Keratinocyte (primary cell): Measurements from ENCODE around the gene DNAJC19. TPM values are rescaled to one million over a fixed set of nuclear protein-coding genes. Genes with fewer than 3 reads are reported as not detected.

ENCODE experiments used
- DNase-seq: peaks from one replicate; pipeline ENCODE4 v3.0.0-alpha.2; 2011; ENCODE audit warnings: low read depth, missing footprints, low spot score
- FAIRE-seq: peaks from 2 replicates; lab custom pipeline; 2011; peaks lifted over from hg19 to GRCh38; lab: Jason Lieb, UNC
- H2AFZ ChIP-seq: 2 replicates; pipeline ENCODE4 v1.6.0; 2012; ENCODE audit warnings: low read length, control low read depth, inconsistent platforms; ENCODE audit not compliant: control insufficient read depth
- H3K27ac ChIP-seq: 2 replicates; pipeline ENCODE4 v1.5.1; 2011; ENCODE audit warnings: low read length; ENCODE audit not compliant: control insufficient read depth, insufficient read depth
- H3K27me3 ChIP-seq: 3 replicates; pipeline ENCODE4 v1.6.0; 2011; ENCODE audit warnings: low read length; ENCODE audit not compliant: control insufficient read depth, insufficient read depth; ENCODE audit errors: extremely low read depth
- H3K36me3 ChIP-seq, 2 experiments: 2 replicates in 1 of 2; 3 replicates in 1 of 2; pipeline ENCODE4 v1.5.1; 2011; ENCODE audit warnings: low read length in 2 of 2, mild to moderate bottlenecking in 1 of 2; ENCODE audit not compliant: control insufficient read depth in 2 of 2, insufficient read depth in 2 of 2; ENCODE audit errors: extremely low read depth in 1 of 2
- H3K4me1 ChIP-seq: 3 replicates; pipeline ENCODE4 v1.5.1; 2011; ENCODE audit warnings: low read length; ENCODE audit not compliant: control insufficient read depth, insufficient read depth; ENCODE audit errors: extremely low read depth
- H3K4me2 ChIP-seq: 3 replicates; pipeline ENCODE4 v1.6.0; 2011; ENCODE audit warnings: low read depth, low read length; ENCODE audit not compliant: control insufficient read depth, insufficient read depth; ENCODE audit errors: extremely low read depth
- H3K4me3 ChIP-seq, 3 experiments: fragments of 200-600 bp in 1 of 3; sonication (generic) in 1 of 3; 2 replicates in 2 of 3; 3 replicates in 1 of 3; pipeline ENCODE4 v1.5.1; 2011 to 2016; ENCODE audit warnings: low read length in 3 of 3, mild to moderate bottlenecking in 3 of 3, control low read depth in 2 of 3, inconsistent platforms in 1 of 3, low read depth in 1 of 3, mixed read lengths in 1 of 3, mixed run types in 1 of 3, moderate library complexity in 1 of 3; ENCODE audit not compliant: control insufficient read depth in 2 of 3, insufficient read depth in 2 of 3; ENCODE audit errors: extremely low read depth in 1 of 3
- H3K79me2 ChIP-seq: 2 replicates; pipeline ENCODE4 v1.6.0; 2012; ENCODE audit warnings: low read length; ENCODE audit not compliant: control insufficient read depth, insufficient read depth
- H3K9ac ChIP-seq: 3 replicates; pipeline ENCODE4 v1.6.0; 2011; ENCODE audit warnings: low read length; ENCODE audit not compliant: control insufficient read depth, insufficient read depth; ENCODE audit errors: extremely low read depth
- H3K9me1 ChIP-seq: 3 replicates; pipeline ENCODE4 v1.6.0; 2011; ENCODE audit warnings: low read length; ENCODE audit not compliant: control insufficient read depth, insufficient read depth; ENCODE audit errors: extremely low read depth
- H3K9me3 ChIP-seq: 2 replicates; pipeline ENCODE4 v1.5.1; 2012; ENCODE audit warnings: low read depth, low read length; ENCODE audit not compliant: control insufficient read depth
- H4K20me1 ChIP-seq: 3 replicates; pipeline ENCODE4 v1.6.0; 2011; ENCODE audit warnings: low read length; ENCODE audit not compliant: control insufficient read depth, insufficient read depth; ENCODE audit errors: extremely low read depth
- CTCF ChIP-seq, 3 experiments: IDR thresholded peaks in 1 of 3; conservative IDR thresholded peaks in 1 of 3; optimal IDR thresholded peaks in 1 of 3; 2 replicates in 2 of 3; 3 replicates in 1 of 3; pipeline versions ENCODE3 to v1.5.1; 2011; ENCODE audit warnings: low read length in 3 of 3, mild to moderate bottlenecking in 3 of 3, moderate library complexity in 2 of 3, control low read depth in 1 of 3, inconsistent platforms in 1 of 3; ENCODE audit not compliant: insufficient read depth in 2 of 3; ENCODE audit errors: extremely low read depth in 1 of 3
- EZH2 ChIP-seq: IDR thresholded peaks from one replicate; pipeline ENCODE4 v1.6.1; 2012; ENCODE audit warnings: inconsistent platforms, mild to moderate bottlenecking, low read length, moderate library complexity
- dilution Hi-C: fragments of 300-500 bp; cut with MboI; formaldehyde crosslinking; loops from one replicate; pipeline ENCODE4 v1.7.0; 2020; ENCODE audit warnings: low sequenced_read_pairs; ENCODE audit not compliant: extremely low pct_ligation_motif_present
- polyA plus RNA-seq, 5 experiments: library from polyadenylated mRNA; depleted of rRNA in 3 of 5; stranded (reverse) in 3 of 5; stranded (forward) in 1 of 5; unstranded in 1 of 5; fragments of >200 nt; gene quantifications; 1 replicate in 1 of 5; 2 replicates in 3 of 5; 3 replicates in 1 of 5; pipeline versions ENCODE4 v1.2.1 to v1.2.3, GENCODE V29; 2011 to 2012; ENCODE audit warnings: missing spikeins in 2 of 5, low read depth in 1 of 5, low replicate concordance in 1 of 5

The DNAJC19 gene
- polyA plus RNA-seq, 1 donor (not counting 4 experiments of a cell fraction or from before 2014, with no cell fraction given) = 40.6 TPM

GRCh38 chr3:180970931-180971330 lies 18.6 kb downstream of the DNAJC19 start:
- FAIRE-seq (no peak), DNase-seq (no peak)
- Histone ChIP-seq H3K27me3 (no peaks in the 10 kb centered on the region), H3K4me3 (no peak overlapping the region), H3K9ac (no peak overlapping the region), H3K36me3 (peaks cover 5 to 7% of the 10 kb centered on the region in 2 experiments), H3K79me2 (peaks cover 1% of the 10 kb centered on the region), H2AFZ (no peak overlapping the region), H3K27ac (no peak overlapping the region), H4K20me1 (no peaks in the 10 kb centered on the region), H3K9me3 (no peaks in the 10 kb centered on the region), H3K4me2 (no peak overlapping the region), H3K9me1 (no peaks in the 10 kb centered on the region), H3K4me1 (no peaks in the 10 kb centered on the region)
- TF ChIP-seq EZH2 (no peak), CTCF (optimal IDR thresholded peaks at IDR 0.05 in 1 of 3, IDR thresholded peaks at IDR 0.05 in 1 of 3, conservative IDR thresholded peaks at IDR 0.05 in 1 of 3; ENCODE audit: extremely low read depth in 1 of 3, insufficient read depth in 2 of 3, low read length in 3 of 3) (no peak)
- dilution Hi-C loops = no loop called here

GRCh38 chr3:180962530-180962929 lies 27.0 kb downstream of the DNAJC19 start:
- H4K20me1 ChIP-seq = no peaks in the 10 kb centered on the region
- H3K36me3 ChIP-seq = peaks cover 10 to 20% of the 10 kb centered on the region in 2 experiments
- H2AFZ ChIP-seq = no peak overlapping the region
- no peak overlapping the region for H3K4me2 ChIP-seq
- H3K79me2 ChIP-seq = no peaks in the 10 kb centered on the region
- no peaks in the 10 kb centered on the region for H3K9me1 ChIP-seq
- FAIRE-seq (no peak), DNase-seq (no peak)
- H3K9ac ChIP-seq = no peak overlapping the region
- dilution Hi-C loops = no loop called here
- no peaks in the 10 kb centered on the region for H3K9me3 ChIP-seq
- no peak for TF ChIP-seq EZH2
- TF ChIP-seq CTCF (optimal IDR thresholded peaks at IDR 0.05 in 1 of 3, IDR thresholded peaks at IDR 0.05 in 1 of 3, conservative IDR thresholded peaks at IDR 0.05 in 1 of 3; ENCODE audit: extremely low read depth in 1 of 3, insufficient read depth in 2 of 3, low read length in 3 of 3) = no peak
- no peak overlapping the region for H3K27ac ChIP-seq
- H3K4me3 ChIP-seq = no peak overlapping the region
- H3K27me3 ChIP-seq = no peaks in the 10 kb centered on the region
- no peaks in the 10 kb centered on the region for H3K4me1 ChIP-seq
